ENCODE results near the gene EFCAB12. TPM values are rescaled to one million over a fixed set of nuclear protein-coding genes. Genes with fewer than 3 reads are reported as not detected.

The EFCAB12 gene
- total and polyA plus RNA-seq, 2 donors (not counting 3 experiments of a cell fraction or from before 2014, with no cell fraction given), result 0.15 to 0.49 TPM

DNA sequence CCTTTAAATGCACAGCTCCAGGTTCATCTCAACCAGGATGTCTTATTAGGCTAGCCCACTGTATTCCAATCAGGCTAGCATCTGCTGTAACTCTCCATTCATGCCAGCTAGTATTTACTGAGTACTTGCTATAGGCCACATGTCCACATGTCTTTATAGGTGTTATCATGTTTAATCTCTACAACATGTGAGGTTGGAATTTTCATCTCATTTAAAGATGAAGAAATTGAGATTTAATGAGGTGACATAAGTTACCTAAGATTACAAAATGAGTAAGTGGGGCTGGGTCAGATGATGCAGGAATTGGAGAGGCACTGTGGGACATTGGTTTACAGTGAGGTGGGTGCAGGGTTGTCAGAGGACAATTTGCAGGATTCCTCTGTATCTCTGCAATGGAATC is 14.5 kb upstream of the EFCAB12 start:
- peaks cover 0 to under 1% of the 10 kb centered on the region in 2 experiments for H3K36me3 ChIP-seq (ENCODE audit: control insufficient read depth in 2 of 2, extremely low read depth in 1 of 2, insufficient read depth in 2 of 2, low read length in 2 of 2)
- peak overlapping the region; percentile 75 for H3K27ac ChIP-seq (ENCODE audit: insufficient read depth, low read depth, low read length)
- H3K4me2 ChIP-seq (ENCODE audit: insufficient read depth, low read length), result peak overlapping the region; percentile 88
- ChIA-PET CTCF (interaction anchor here (1.1 to 2.0 kb wide), 2 partner anchors 59 to 163 kb away, joined by 3 to 6 read pairs; no protein-coding TSS in a partner anchor), POLR2A (no interaction called here)
- TF ChIP-seq GATA2 (IDR thresholded peaks at IDR 0.05; ENCODE audit: insufficient read depth, insufficient read length, low read depth, low read length), result no peak
- TF ChIP-seq, protein P1, sequence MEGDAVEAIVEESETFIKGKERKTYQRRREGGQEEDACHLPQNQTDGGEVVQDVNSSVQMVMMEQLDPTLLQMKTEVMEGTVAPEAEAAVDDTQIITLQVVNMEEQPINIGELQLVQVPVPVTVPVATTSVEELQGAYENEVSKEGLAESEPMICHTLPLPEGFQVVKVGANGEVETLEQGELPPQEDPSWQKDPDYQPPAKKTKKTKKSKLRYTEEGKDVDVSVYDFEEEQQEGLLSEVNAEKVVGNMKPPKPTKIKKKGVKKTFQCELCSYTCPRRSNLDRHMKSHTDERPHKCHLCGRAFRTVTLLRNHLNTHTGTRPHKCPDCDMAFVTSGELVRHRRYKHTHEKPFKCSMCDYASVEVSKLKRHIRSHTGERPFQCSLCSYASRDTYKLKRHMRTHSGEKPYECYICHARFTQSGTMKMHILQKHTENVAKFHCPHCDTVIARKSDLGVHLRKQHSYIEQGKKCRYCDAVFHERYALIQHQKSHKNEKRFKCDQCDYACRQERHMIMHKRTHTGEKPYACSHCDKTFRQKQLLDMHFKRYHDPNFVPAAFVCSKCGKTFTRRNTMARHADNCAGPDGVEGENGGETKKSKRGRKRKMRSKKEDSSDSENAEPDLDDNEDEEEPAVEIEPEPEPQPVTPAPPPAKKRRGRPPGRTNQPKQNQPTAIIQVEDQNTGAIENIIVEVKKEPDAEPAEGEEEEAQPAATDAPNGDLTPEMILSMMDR (IDR thresholded peaks at IDR 0.05; ENCODE audit: extremely low read depth in 1 of 2, insufficient read depth in 1 of 2, low read depth in 1 of 2, low read length in 2 of 2), result no peak
- no peak for TF ChIP-seq FOS (IDR thresholded peaks at IDR 0.05; ENCODE audit: borderline replicate concordance, insufficient read depth, low read length)
- no peak for TF ChIP-seq JUN (IDR thresholded peaks at IDR 0.05; ENCODE audit: borderline replicate concordance, insufficient read depth, insufficient read length, low read depth)
- TF ChIP-seq EZH2 (IDR thresholded peaks at IDR 0.05; ENCODE audit: borderline replicate concordance, low read depth, low read length, severe bottlenecking), result no peak
- TF ChIP-seq, protein P2, sequence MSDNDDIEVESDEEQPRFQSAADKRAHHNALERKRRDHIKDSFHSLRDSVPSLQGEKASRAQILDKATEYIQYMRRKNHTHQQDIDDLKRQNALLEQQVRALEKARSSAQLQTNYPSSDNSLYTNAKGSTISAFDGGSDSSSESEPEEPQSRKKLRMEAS (IDR thresholded peaks at IDR 0.05; ENCODE audit: insufficient read depth, insufficient read length), result no peak
- no peak for TF ChIP-seq POLR2A (IDR thresholded peaks at IDR 0.05; ENCODE audit: low read depth, low read length)
- TF ChIP-seq MYC (IDR thresholded peaks at IDR 0.05; ENCODE audit: low read depth, low read length), result no peak
- TF ChIP-seq POLR2AphosphoS5 (IDR thresholded peaks at IDR 0.05; ENCODE audit: insufficient read depth, low read depth, low read length), result no peak
- peaks cover 27% of the 10 kb centered on the region for H3K79me2 ChIP-seq (ENCODE audit: control insufficient read depth, insufficient read depth, low read length)
- dilution Hi-C loops (cut with MboI; ENCODE audit: extremely low pct_ligation_motif_present, low sequenced_read_pairs) (no loop called here), intact Hi-C loops (cut with micrococcal nuclease) (loop anchor here (1.0 kb wide), 1 partner anchor 7 kb away; no protein-coding TSS in a partner anchor)
- H3K4me1 ChIP-seq (ENCODE audit: control insufficient read depth, extremely low read depth, insufficient read depth, low read length), result peaks cover 44% of the 10 kb centered on the region
- no peaks in the 10 kb centered on the region for H3K9me1 ChIP-seq (replicated peaks; ENCODE audit: control insufficient read depth, extremely low read depth, insufficient read depth, low read length)
- DNase-seq (ENCODE audit: low read depth, low spot score) (no peak), FAIRE-seq (no peak)
- BruUV-seq (replicated peaks), result no TSS peak
- H4K20me1 ChIP-seq (replicated peaks; ENCODE audit: control insufficient read depth, extremely low read depth, insufficient read depth, low read length), result no peaks in the 10 kb centered on the region
- H3K4me3 ChIP-seq (replicated peaks in 1 of 3; ENCODE audit: insufficient read depth in 1 of 3, low read depth in 1 of 3, low read length in 3 of 3), result no peak overlapping the region
- no peak overlapping the region for H2AFZ ChIP-seq (ENCODE audit: low read depth, low read length)
- no peak overlapping the region for H3K9ac ChIP-seq (replicated peaks; ENCODE audit: extremely low read depth, insufficient read depth, low read length)
- H3K27me3 ChIP-seq (ENCODE audit: control insufficient read depth in 2 of 2, insufficient read depth in 2 of 2, low read length in 2 of 2), result no peaks in the 10 kb centered on the region
- no peaks in the 10 kb centered on the region for H3K9me3 ChIP-seq (replicated peaks; ENCODE audit: control insufficient read depth, insufficient read depth, low read length)

All from endothelial cell of umbilical vein (primary cell).